ENCODE data around the gene UVRAG.

UVRAG gene

GRCh38 chr11:76186776-76187279 lies 371.8 kb downstream of the UVRAG start:
- WGBS, 2 donors (ENCODE audit: extremely low coverage in 2 of 2, insufficient read length in 2 of 2, insufficient replicate concordance in 1 of 2): no CpG with 5 or more reads among the region's 21 CpGs
- Histone ChIP-seq H2AFZ (ENCODE audit: low read length) (no peak overlapping the region), H3K14ac (ENCODE audit: low read length) (no peak overlapping the region), H3K27ac (replicated peaks; ENCODE audit: low read length) (no peak overlapping the region), H3K9ac (ENCODE audit: low read depth, low read length, poor library complexity) (no peak overlapping the region), H3K4me3 (ENCODE audit: low read length in 2 of 2) (no peak overlapping the region), H3K18ac (ENCODE audit: low read length) (peak overlapping the region; percentile 74), H3K23ac (ENCODE audit: low read depth, low read length, poor library complexity) (peak overlapping the region; percentile 97), H2AK5ac (ENCODE audit: low read depth, low read length) (no peak overlapping the region), H2BK15ac (ENCODE audit: low read length) (no peak overlapping the region), H3K27me3 (ENCODE audit: control insufficient read depth in 3 of 3, insufficient read depth in 3 of 3, low read depth in 1 of 3, low read length in 3 of 3) (peaks cover 0 to 44% (median 0%) of the 10 kb centered on the region in 3 experiments), H4K91ac (ENCODE audit: low read depth, low read length, poor library complexity) (no peak overlapping the region), H3K9me3 (replicated peaks in 1 of 2; ENCODE audit: control insufficient read depth in 2 of 2, insufficient read depth in 1 of 2, low read depth in 1 of 2, low read length in 2 of 2) (no peaks in the 10 kb centered on the region), H4K8ac (ENCODE audit: low read depth, low read length) (no peak overlapping the region), H3K4me1 (ENCODE audit: control insufficient read depth in 2 of 2, insufficient read depth in 1 of 2, low read depth in 1 of 2, low read length in 2 of 2) (peaks cover 4 to 8% of the 10 kb centered on the region in 2 donors), H2BK12ac (ENCODE audit: low read length) (no peak overlapping the region), H3K36me3 (replicated peaks in 1 of 2; ENCODE audit: control insufficient read depth in 2 of 2, insufficient read depth in 2 of 2, low read length in 2 of 2) (no peaks in the 10 kb centered on the region), H3K79me1 (ENCODE audit: low read depth, low read length) (no peaks in the 10 kb centered on the region), H3K4me2 (ENCODE audit: insufficient read depth, low read length, poor library complexity, severe bottlenecking) (no peak overlapping the region), H2BK120ac (ENCODE audit: low read depth, low read length) (no peak overlapping the region), H2BK5ac (ENCODE audit: low read length) (no peak overlapping the region), H3K4ac (ENCODE audit: low read length) (no peak overlapping the region)
- no peak for DNase-seq (ENCODE audit: low spot score)

- H3K27me3 ChIP-seq (ENCODE audit: control insufficient read depth in 3 of 3, insufficient read depth in 3 of 3, low read depth in 1 of 3, low read length in 3 of 3): peaks cover 0 to 28% (median 0%) of the 10 kb centered on the region in 3 experiments
- H3K4ac ChIP-seq (ENCODE audit: low read length): no peak overlapping the region
- H3K9me3 ChIP-seq (replicated peaks in 1 of 2; ENCODE audit: control insufficient read depth in 2 of 2, insufficient read depth in 1 of 2, low read depth in 1 of 2, low read length in 2 of 2): no peaks in the 10 kb centered on the region
- no CpG with 5 or more reads among the region's 4 CpGs for WGBS, 2 donors (ENCODE audit: extremely low coverage in 2 of 2, insufficient read length in 2 of 2, insufficient replicate concordance in 1 of 2)
- no peak overlapping the region for H3K14ac ChIP-seq (ENCODE audit: low read length)
- no peaks in the 10 kb centered on the region for H3K36me3 ChIP-seq (replicated peaks in 1 of 2; ENCODE audit: control insufficient read depth in 2 of 2, insufficient read depth in 2 of 2, low read length in 2 of 2)
- H2BK15ac ChIP-seq (ENCODE audit: low read length): no peak overlapping the region
- no peak overlapping the region for H2BK5ac ChIP-seq (ENCODE audit: low read length)
- H3K4me3 ChIP-seq (ENCODE audit: low read length in 2 of 2): no peak overlapping the region
- H4K8ac ChIP-seq (ENCODE audit: low read depth, low read length): no peak overlapping the region
- H3K79me1 ChIP-seq (ENCODE audit: low read depth, low read length): peaks cover 2% of the 10 kb centered on the region
- H3K9ac ChIP-seq (ENCODE audit: low read depth, low read length, poor library complexity): no peak overlapping the region
- no peak overlapping the region for H3K4me2 ChIP-seq (ENCODE audit: insufficient read depth, low read length, poor library complexity, severe bottlenecking)
- no peak overlapping the region for H2AFZ ChIP-seq (ENCODE audit: low read length)
- no peak overlapping the region for H2BK12ac ChIP-seq (ENCODE audit: low read length)
- no peak overlapping the region for H2BK120ac ChIP-seq (ENCODE audit: low read depth, low read length)
- no peak overlapping the region for H4K91ac ChIP-seq (ENCODE audit: low read depth, low read length, poor library complexity)
- no peak for DNase-seq (ENCODE audit: low spot score)
- peak overlapping the region; percentile 11 for H3K18ac ChIP-seq (ENCODE audit: low read length)
- no peak overlapping the region for H3K27ac ChIP-seq (replicated peaks; ENCODE audit: low read length)
- H3K4me1 ChIP-seq (ENCODE audit: control insufficient read depth in 2 of 2, insufficient read depth in 1 of 2, low read depth in 1 of 2, low read length in 2 of 2): peaks cover 2 to 8% of the 10 kb centered on the region in 2 donors
- no peak overlapping the region for H3K23ac ChIP-seq (ENCODE audit: low read depth, low read length, poor library complexity)
- peak overlapping the region; percentile 25 for H2AK5ac ChIP-seq (ENCODE audit: low read depth, low read length)
Measured at GRCh38 chr11:76188873-76189272, 373.9 kb downstream of the UVRAG start.

GRCh38 chr11:76189682-76190081 lies 374.7 kb downstream of the UVRAG start:
- H3K27ac ChIP-seq (replicated peaks; ENCODE audit: low read length): no peak overlapping the region
- H2AK5ac ChIP-seq (ENCODE audit: low read depth, low read length): peak overlapping the region; percentile 66
- H3K23ac ChIP-seq (ENCODE audit: low read depth, low read length, poor library complexity): no peak overlapping the region
- no peak overlapping the region for H3K4me3 ChIP-seq (ENCODE audit: low read length in 2 of 2)
- no peak overlapping the region for H3K4ac ChIP-seq (ENCODE audit: low read length)
- no peak overlapping the region for H3K14ac ChIP-seq (ENCODE audit: low read length)
- H2BK12ac ChIP-seq (ENCODE audit: low read length): no peak overlapping the region
- H4K8ac ChIP-seq (ENCODE audit: low read depth, low read length): no peak overlapping the region
- no peak overlapping the region for H2BK15ac ChIP-seq (ENCODE audit: low read length)
- no peak overlapping the region for H3K9ac ChIP-seq (ENCODE audit: low read depth, low read length, poor library complexity)
- H2AFZ ChIP-seq (ENCODE audit: low read length): peak overlapping the region; percentile 35
- no peaks in the 10 kb centered on the region for H3K36me3 ChIP-seq (replicated peaks in 1 of 2; ENCODE audit: control insufficient read depth in 2 of 2, insufficient read depth in 2 of 2, low read length in 2 of 2)
- H4K91ac ChIP-seq (ENCODE audit: low read depth, low read length, poor library complexity): no peak overlapping the region
- H3K27me3 ChIP-seq (ENCODE audit: control insufficient read depth in 3 of 3, insufficient read depth in 3 of 3, low read depth in 1 of 3, low read length in 3 of 3): peaks cover 0 to 24% (median 0%) of the 10 kb centered on the region in 3 experiments
- no CpG with 5 or more reads among the region's 6 CpGs for WGBS, 2 donors (ENCODE audit: extremely low coverage in 2 of 2, insufficient read length in 2 of 2, insufficient replicate concordance in 1 of 2)
- H3K9me3 ChIP-seq (replicated peaks in 1 of 2; ENCODE audit: control insufficient read depth in 2 of 2, insufficient read depth in 1 of 2, low read depth in 1 of 2, low read length in 2 of 2): no peaks in the 10 kb centered on the region
- peaks cover under 1 to 8% of the 10 kb centered on the region in 2 donors for H3K4me1 ChIP-seq (ENCODE audit: control insufficient read depth in 2 of 2, insufficient read depth in 1 of 2, low read depth in 1 of 2, low read length in 2 of 2)
- peaks cover 2% of the 10 kb centered on the region for H3K79me1 ChIP-seq (ENCODE audit: low read depth, low read length)
- H3K4me2 ChIP-seq (ENCODE audit: insufficient read depth, low read length, poor library complexity, severe bottlenecking): no peak overlapping the region
- no peak overlapping the region for H2BK120ac ChIP-seq (ENCODE audit: low read depth, low read length)
- no peak for DNase-seq (ENCODE audit: low spot score)
- no peak overlapping the region for H3K18ac ChIP-seq (ENCODE audit: low read length)
- H2BK5ac ChIP-seq (ENCODE audit: low read length): no peak overlapping the region

- no peak for DNase-seq (ENCODE audit: low spot score)
- Histone ChIP-seq H3K18ac (ENCODE audit: low read length) (peak overlapping the region; percentile 7), H3K27me3 (ENCODE audit: control insufficient read depth in 3 of 3, insufficient read depth in 3 of 3, low read depth in 1 of 3, low read length in 3 of 3) (peaks cover 0 to 24% (median 0%) of the 10 kb centered on the region in 3 experiments), H3K27ac (replicated peaks; ENCODE audit: low read length) (no peak overlapping the region), H3K14ac (ENCODE audit: low read length) (no peak overlapping the region), H3K4me1 (ENCODE audit: control insufficient read depth in 2 of 2, insufficient read depth in 1 of 2, low read depth in 1 of 2, low read length in 2 of 2) (peaks cover 5 to 8% of the 10 kb centered on the region in 2 donors), H3K36me3 (replicated peaks in 1 of 2; ENCODE audit: control insufficient read depth in 2 of 2, insufficient read depth in 2 of 2, low read length in 2 of 2) (no peaks in the 10 kb centered on the region), H3K79me1 (ENCODE audit: low read depth, low read length) (peaks cover 2% of the 10 kb centered on the region), H2BK12ac (ENCODE audit: low read length) (no peak overlapping the region), H3K9me3 (replicated peaks in 1 of 2; ENCODE audit: control insufficient read depth in 2 of 2, insufficient read depth in 1 of 2, low read depth in 1 of 2, low read length in 2 of 2) (no peaks in the 10 kb centered on the region), H4K8ac (ENCODE audit: low read depth, low read length) (no peak overlapping the region), H2BK5ac (ENCODE audit: low read length) (peak overlapping the region; percentile 26), H3K4ac (ENCODE audit: low read length) (no peak overlapping the region), H3K4me2 (ENCODE audit: insufficient read depth, low read length, poor library complexity, severe bottlenecking) (no peak overlapping the region), H4K91ac (ENCODE audit: low read depth, low read length, poor library complexity) (no peak overlapping the region), H2BK120ac (ENCODE audit: low read depth, low read length) (no peak overlapping the region), H3K9ac (ENCODE audit: low read depth, low read length, poor library complexity) (no peak overlapping the region), H2AFZ (ENCODE audit: low read length) (peak overlapping the region; percentile 35), H3K23ac (ENCODE audit: low read depth, low read length, poor library complexity) (peak overlapping the region; percentile 44), H2BK15ac (ENCODE audit: low read length) (no peak overlapping the region), H3K4me3 (ENCODE audit: low read length in 2 of 2) (no peak overlapping the region), H2AK5ac (ENCODE audit: low read depth, low read length) (no peak overlapping the region)
- WGBS, 2 donors (ENCODE audit: extremely low coverage in 2 of 2, insufficient read length in 2 of 2, insufficient replicate concordance in 1 of 2): no CpG with 5 or more reads among the region's 7 CpGs
Measured at GRCh38 chr11:76190376-76190775, 375.4 kb downstream of the UVRAG start.

Data from neuronal stem cell (in vitro differentiated cells).